Suprapubic skin (tissue), 3 donors: ENCODE results near the gene VWA2.

ENCODE experiments used
- POLR2AphosphoS5 ChIP-seq, 3 donors: sonication (generic); formaldehyde crosslinking; IDR thresholded peaks; one replicate each; pipeline ENCODE4 v1.6.1; 2017; ENCODE audit warnings: antibody characterized with exemption in 3 of 3
- TF ChIP-seq, protein P1 (sequence below), 2 donors: fragments of 200-600 bp in 1 of 2; fragments of 450-650 bp in 1 of 2; sonication (generic) in 1 of 2; IDR thresholded peaks; one replicate each; pipeline ENCODE4 v1.5.1; 2016 to 2019; ENCODE audit warnings: antibody characterized with exemption in 2 of 2, mild to moderate bottlenecking in 1 of 2, moderate library complexity in 1 of 2

- no peak for TF ChIP-seq POLR2AphosphoS5 (IDR thresholded peaks at IDR 0.05)
- TF ChIP-seq, protein P1, sequence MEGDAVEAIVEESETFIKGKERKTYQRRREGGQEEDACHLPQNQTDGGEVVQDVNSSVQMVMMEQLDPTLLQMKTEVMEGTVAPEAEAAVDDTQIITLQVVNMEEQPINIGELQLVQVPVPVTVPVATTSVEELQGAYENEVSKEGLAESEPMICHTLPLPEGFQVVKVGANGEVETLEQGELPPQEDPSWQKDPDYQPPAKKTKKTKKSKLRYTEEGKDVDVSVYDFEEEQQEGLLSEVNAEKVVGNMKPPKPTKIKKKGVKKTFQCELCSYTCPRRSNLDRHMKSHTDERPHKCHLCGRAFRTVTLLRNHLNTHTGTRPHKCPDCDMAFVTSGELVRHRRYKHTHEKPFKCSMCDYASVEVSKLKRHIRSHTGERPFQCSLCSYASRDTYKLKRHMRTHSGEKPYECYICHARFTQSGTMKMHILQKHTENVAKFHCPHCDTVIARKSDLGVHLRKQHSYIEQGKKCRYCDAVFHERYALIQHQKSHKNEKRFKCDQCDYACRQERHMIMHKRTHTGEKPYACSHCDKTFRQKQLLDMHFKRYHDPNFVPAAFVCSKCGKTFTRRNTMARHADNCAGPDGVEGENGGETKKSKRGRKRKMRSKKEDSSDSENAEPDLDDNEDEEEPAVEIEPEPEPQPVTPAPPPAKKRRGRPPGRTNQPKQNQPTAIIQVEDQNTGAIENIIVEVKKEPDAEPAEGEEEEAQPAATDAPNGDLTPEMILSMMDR (IDR thresholded peaks at IDR 0.05) = no peak
These were observed 4.9 kb upstream of the VWA2 start for GRCh38 chr10:114234132-114234531.
